SH-SY5Y (cell line): Measurements from ENCODE around the gene RAB25.

Source experiments
- GATA2 ChIP-seq: IDR thresholded peaks from 2 replicates; pipeline ENCODE4 v1.6.1; 2011; ENCODE audit warnings: mild to moderate bottlenecking, low read depth, low read length
- GATA3 ChIP-seq: IDR thresholded peaks from 2 replicates; pipeline ENCODE4 v1.6.1; 2011; ENCODE audit warnings: low read depth, mild to moderate bottlenecking, low read length, moderate library complexity

RAB25 gene

GRCh38 chr1:156051011-156051725 is 9.8 kb upstream of the RAB25 start:
- TF ChIP-seq GATA2 (no peak), GATA3 (no peak)

DNA sequence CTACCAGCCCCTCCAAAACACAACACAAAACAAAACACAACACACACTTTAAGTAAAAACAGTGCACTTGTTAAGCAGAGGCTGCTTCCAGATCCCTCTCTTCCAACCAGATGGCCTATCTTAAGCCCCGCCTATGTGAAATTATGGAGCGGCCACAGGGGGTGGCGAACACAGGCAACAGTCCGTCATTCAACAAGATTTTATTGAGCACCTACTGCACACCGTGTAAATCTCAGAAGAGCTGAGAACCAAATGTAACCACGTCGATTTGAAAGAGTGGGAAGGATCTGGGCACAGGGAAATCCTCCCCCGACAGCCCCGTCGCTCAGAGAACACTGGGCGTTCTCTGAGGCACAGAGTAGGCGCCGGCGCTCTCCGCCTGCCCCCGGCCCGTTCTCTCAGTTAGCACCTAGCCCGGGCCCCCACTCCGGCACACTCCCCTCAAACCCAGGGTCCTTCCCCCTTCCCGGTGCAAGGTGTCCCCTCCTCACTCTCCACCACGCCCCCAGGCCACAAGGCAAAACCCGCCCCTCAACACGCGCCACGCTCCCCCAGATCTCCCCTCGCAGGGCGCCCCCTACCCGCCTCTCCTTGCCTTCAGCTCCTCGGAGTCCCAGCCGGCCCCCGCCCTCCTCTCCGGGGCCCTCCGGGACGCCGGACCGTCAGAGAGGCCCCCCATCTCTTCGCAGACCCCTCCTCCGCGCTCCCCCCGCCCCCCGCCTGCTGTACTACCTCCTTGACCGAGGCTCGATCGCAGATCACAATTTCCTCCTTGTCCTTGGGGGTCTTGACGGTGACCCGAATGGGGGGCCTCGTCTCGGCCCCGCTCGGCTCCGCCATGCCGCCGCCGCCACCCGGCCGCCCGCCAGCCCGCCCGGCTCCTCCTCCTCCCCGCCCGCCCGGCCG is 7.8 kb upstream of the RAB25 start:
- no peak for TF ChIP-seq GATA2
- no peak for TF ChIP-seq GATA3

DNA sequence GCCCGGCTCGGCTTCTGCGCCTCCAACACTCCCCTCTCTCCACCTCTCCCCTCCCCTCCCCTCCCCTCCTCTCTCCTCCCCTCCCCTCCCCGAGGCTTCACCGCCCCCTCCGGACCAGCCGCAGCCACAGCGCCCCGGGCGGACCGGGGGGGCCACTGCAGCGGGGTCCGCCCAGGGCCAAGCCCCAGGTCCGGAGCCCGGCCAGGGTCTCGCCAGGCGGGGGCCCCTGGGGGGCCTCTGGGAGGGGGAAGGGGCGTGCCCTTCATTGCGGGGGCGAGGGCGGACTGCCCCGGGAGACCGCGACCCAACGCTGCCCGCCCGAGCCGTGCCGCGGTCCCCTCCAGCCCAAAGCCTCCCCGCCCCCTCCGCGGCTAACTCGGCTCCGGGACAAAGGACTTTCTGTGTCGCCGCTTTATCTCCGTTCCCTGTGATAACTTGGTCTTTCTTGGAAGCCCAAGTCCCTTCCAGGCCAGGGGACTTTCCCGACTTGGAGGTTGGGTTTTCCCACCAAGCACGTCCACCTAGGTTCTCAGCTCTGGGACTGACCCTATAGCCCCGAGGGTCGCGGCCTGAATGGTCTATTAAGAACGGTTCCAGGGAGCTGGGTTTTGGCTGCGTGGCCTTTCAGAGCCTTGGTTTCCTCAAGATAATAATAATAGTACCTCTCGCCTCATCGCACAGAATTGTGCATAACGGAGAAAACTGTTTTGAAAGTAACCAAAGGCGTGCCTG is 7.0 kb upstream of the RAB25 start, which contains the start of gene UBQLN4:
TSS of gene UBQLN4 (minus strand) at position 31 of the 732 bp plus-strand sequence. CDS start 97 bp downstream, outside the sequence.
- no peak for TF ChIP-seq GATA2
- TF ChIP-seq GATA3 = no peak

DNA sequence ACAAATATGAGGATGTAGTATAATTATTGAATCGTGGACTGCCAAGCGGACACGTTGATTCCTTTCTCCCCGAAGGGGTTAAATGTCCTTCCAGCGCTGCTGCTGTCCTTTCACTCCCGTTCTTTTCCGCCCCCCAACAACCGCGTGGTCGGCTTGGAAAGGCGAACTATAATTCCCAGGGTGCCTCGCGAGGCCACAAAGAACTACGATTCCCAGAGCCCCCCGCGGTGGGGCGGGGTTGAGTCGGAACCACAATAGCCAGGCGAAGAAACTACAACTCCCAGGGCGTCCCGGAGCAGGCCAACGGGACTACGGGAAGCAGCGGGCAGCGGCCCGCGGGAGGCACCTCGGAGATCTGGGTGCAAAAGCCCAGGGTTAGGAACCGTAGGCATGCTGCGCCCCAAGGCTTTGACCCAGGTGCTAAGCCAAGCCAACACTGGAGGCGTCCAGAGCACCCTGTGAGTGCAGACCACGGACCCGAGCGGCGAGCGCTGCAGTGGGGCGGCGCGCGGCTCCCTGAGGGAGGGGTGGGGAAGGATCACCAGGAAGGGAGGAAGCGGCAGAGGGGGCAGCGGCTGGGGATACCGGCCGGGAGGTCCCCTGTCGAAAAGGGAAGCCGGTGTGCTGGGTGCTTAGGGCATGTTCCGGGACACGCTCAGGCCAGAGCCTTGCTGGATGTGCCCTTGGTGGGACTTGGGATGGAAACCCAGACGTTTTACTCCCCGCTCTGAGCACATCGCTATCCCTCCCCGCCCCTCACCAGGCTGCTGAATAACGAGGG is 6.3 kb upstream of the RAB25 start, which contains the start of gene LAMTOR2:
TSS of gene LAMTOR2 (plus strand) at position 283 of the 781 bp plus-strand sequence. CDS start at position 391, 108 bp downstream.
- TF ChIP-seq GATA3 = no peak
- no peak for TF ChIP-seq GATA2

- TF ChIP-seq GATA2 (no peak), GATA3 (no peak)
Measured at GRCh38 chr1:156055281-156056048, 5.5 kb upstream of the RAB25 start.

DNA sequence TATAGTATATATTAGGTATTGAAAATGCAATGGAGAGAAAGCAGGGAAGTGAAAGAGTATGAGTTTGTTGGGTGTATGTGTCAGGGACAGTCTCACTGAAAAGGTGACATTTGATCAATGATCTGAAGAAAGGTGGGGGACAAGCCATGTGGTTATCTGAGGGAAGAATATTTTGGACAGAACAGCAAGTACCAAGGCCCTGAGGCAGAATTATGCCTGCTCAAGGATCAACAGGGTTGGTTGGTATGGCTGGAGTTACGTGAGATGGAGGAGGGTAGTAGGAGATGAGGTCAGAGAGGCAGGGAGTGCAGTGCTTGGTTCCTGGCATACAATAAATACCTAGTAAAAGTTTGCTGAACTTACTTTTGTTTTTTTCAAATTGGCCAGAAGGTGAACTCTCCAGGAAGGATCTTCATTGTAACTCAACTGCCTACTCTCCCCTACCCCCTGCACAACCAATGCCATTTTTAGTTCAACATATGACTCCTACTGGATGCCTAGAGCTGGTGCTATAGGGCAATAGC is 4.6 kb upstream of the RAB25 start:
- TF ChIP-seq GATA2 (no peak), GATA3 (no peak)

DNA sequence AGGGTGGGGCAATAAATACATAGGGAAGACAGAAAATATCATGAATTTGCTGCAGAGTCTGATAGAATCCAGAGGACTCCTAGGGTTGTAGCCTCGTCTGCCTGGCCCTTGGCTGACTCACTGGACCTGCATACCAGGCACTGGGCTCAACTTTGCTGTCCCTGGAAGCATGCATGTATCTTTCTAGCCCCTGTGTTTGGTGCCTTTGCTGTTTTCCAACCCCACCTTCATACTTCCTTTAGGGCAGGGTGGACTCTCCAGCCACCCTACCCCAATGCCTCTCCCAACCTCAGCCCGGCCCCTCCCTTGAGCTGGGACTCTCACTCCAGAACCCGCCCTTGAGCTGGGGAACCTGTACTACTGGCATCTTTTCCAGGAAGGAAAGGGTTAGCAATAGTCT is 1.2 kb downstream of the RAB25 start:
- TF ChIP-seq GATA3 (no peak), GATA2 (no peak)

GRCh38 chr1:156063997-156064285 is 3.0 kb downstream of the RAB25 start:
- no peak for TF ChIP-seq GATA3
- TF ChIP-seq GATA2 = no peak

DNA sequence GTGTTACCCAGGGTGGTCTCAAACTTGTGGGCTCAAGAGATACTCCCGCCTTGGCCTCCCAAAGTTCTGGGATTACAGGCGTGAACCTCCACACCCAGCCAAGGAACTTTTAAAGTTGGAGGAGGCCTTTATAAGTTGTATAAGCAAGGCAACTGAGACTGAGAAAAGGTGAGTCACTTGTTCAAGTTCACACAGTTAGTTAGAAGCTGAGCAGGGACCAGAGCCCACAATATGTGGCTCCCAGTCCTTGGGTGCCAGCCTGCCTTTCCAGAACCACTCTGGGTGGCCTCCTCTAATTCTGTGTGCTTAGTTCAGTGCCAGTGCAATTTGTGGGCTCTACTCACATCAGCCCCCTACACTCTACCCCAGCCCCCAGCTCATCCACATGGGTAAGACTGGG is 3.7 kb downstream of the RAB25 start:
- no peak for TF ChIP-seq GATA3
- no peak for TF ChIP-seq GATA2

DNA sequence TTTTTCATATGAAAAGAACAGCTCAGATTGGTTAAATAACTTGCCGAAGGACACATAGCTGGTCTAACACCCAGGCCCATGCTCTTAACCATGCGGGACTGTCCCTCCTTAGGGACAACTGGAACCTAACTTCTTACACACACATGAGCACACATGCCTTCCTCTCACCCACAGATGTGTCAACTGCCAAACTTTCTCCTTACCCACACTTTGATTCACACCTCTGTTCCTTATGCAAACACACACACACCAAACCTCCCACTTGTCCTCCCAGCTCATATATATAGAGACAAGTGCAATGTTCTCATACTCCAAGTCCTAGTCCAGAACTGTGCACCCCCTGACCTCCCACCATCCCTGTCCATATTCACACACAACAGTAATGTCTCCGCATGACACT is 4.3 kb downstream of the RAB25 start:
- TF ChIP-seq GATA2 (no peak), GATA3 (no peak)

GRCh38 chr1:156065871-156066270 is 4.9 kb downstream of the RAB25 start:
- TF ChIP-seq GATA2 (no peak), GATA3 (no peak)

DNA sequence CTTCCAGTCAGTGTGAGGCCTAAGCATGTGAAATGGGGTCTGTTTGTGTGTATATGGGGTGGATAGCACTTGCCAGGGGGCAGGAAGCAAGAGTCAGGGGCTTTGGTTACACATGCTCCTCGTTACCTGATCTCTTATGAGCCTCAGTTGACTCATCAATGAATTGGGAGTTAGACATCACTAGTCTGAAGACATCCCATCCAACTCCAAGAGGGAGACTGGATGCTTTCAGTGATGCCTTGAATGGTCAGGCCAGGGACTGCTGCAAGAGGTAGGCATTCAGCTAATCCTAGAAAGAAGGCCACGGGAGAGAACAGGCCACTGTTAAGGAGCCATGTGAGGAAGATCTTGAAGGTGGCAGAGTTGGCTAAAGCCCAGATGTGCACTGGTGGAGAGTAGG is 6.3 kb downstream of the RAB25 start:
- TF ChIP-seq GATA2 = no peak
- no peak for TF ChIP-seq GATA3
